HG03064 (cell line): ENCODE results near the gene KLRC1.
"Not testable (repeated sequence)": the region's sequence is repeated elsewhere in the genome, so short reads cannot be mapped to it uniquely, and the experiment has no call there.

Experiments used
- ATAC-seq: cut with Tn5 transposase; IDR thresholded peaks from one replicate; pipeline ENCODE4 v1.9.1; 2021; ENCODE audit warnings: low read depth; ENCODE audit not compliant: unreplicated experiment

KLRC1 gene

GRCh38 chr12:10424260-10424899, 28.8 kb downstream of the KLRC1 start:
- ATAC-seq, result not testable (repeated sequence)

- ATAC-seq, result not testable (repeated sequence)
These were observed 31.0 kb downstream of the KLRC1 start for GRCh38 chr12:10422159-10422558.

GRCh38 chr12:10420334-10420733, 32.8 kb downstream of the KLRC1 start, which contains the start of gene KLRC3:
KLRC3 (minus strand) TSS chr12:10420595; CDS start chr12:10420550, 45 bp downstream.
- ATAC-seq, result not testable (repeated sequence)

DNA sequence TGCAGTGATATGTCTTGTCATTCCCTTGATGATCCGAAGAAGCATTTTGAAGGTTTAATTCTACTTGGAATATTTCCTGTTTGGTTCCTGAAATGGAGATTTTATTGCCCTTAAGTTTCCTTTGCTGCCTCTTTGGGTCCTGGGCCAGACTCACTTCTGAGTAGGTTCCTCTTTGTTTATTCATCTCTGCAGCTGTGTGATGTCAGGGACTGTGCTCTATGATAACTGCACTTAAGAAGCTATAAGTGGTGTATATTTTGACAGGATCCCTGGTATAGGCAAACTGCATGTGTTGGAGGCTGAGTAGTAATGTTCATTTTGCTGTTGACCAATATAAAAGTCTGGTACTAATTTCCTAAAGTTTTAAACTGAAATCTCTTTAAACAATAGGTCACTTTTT, 43.8 kb downstream of the KLRC1 start, which contains the start of gene KLRC4:
KLRC4 (minus strand) TSS at position 366 of the 400 bp plus-strand sequence; CDS start at position 184, 182 bp downstream.
- ATAC-seq, result no peak

DNA sequence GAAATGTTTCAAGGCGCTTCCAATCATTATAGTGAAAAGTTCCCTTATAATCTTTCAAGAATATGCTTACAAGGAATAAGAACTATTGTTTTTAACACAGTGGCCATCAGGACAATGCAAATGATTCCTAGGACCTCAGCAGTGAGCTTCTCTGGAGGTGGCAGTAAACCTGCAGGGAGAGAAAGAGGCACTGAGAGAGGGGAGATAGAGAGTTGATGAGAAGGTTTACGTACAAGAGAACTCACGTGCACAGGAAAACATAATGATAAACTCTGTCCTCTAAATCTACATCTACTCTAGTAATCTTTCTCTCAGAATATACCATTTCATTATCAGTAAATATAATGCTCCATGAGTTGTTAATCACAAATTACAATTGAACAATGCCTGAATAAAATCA, 44.3 kb downstream of the KLRC1 start:
- ATAC-seq, result no peak

DNA sequence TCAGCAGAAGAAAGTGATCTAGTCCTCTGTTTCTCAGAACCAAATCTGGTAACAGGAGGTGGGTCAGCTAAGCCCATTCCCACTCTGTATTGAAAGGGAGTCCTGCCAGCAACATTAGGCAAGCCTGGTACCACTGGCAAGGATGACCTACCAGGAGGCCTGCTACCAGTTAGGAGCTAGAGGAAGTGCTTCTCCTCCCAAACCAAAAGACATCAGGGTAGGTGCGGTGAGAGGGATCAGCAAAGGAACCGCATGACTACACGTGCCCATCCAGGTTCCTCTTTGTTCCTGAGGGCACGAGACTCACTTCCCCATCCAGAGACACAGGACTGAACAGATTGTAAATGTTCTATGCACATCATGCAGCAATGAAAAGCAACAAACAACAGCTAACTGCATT, 46.5 kb downstream of the KLRC1 start:
- no peak for ATAC-seq

GRCh38 chr12:10405294-10405693, 47.9 kb downstream of the KLRC1 start:
- no peak for ATAC-seq

GRCh38 chr12:10404798-10405197, 48.4 kb downstream of the KLRC1 start:
- ATAC-seq, result no peak

DNA sequence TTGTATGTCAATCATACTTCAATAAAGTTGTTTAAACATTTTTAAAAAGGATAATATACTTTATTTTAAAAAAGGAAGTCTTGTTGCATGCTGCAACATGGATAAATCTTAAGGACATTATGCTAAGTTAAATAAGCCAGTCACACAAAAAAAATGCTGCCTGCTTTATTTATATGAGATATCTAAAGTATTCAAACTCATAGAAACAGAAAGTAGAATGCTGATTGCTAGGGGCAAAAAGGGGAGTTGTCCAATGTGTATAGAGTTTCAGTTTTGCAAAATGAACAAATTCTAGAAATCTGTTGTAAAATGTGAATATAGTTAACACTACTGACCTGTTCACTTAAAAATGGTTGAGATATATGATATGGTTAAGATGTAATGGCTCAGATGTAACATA, 52.3 kb downstream of the KLRC1 start:
- ATAC-seq, result no peak

GRCh38 chr12:10398168-10398567, 55.0 kb downstream of the KLRC1 start:
- no peak for ATAC-seq

- ATAC-seq, result no peak
These were observed 55.9 kb downstream of the KLRC1 start for GRCh38 chr12:10397296-10397695.

GRCh38 chr12:10396176-10396575, 57.0 kb downstream of the KLRC1 start:
- ATAC-seq, result not testable (repeated sequence)
